IMR-90 (cell line): ENCODE results near the gene TNNI2. TPM values are rescaled to one million over a fixed set of nuclear protein-coding genes. Genes with fewer than 3 reads are reported as not detected.

Experiments
- ATAC-seq: fragments of 200-7000 bp; cut with Tn5 transposase; 2 replicates; pipeline ENCODE4 v1.9.1; 2020; ENCODE audit warnings: low read depth, mild to moderate bottlenecking, moderate library complexity
- BruUV-seq: library from RNA; stranded (reverse); fragments of 400-500 nt; replicated peaks from 2 replicates; lab custom pipeline; 2021; lab: Mats Ljungman, UMichigan
- CTCF ChIA-PET: fragments of 300-600 bp; formaldehyde crosslinking; extraction: SDS; loops from one replicate; lab custom pipeline; 2021; ENCODE audit warnings: antibody characterized with exemption; lab: Yijun Ruan, JAX
- POLR2A ChIA-PET: fragments of 300-600 bp; sonication (Branson Sonifier 250); formaldehyde crosslinking; loops from one replicate; lab custom pipeline; 2022; ENCODE audit warnings: antibody characterized with exemption; ENCODE audit not compliant: unreplicated experiment; lab: Charles Lee
- DNase-seq: peaks from one replicate; pipeline ENCODE4 v3.0.0; 2013
- H2AFZ ChIP-seq: replicated peaks from 2 replicates; pipeline ENCODE3; 2013; ENCODE audit warnings: low read length, mild to moderate bottlenecking; ENCODE audit not compliant: poor library complexity
- H2AK5ac ChIP-seq: 2 replicates; pipeline ENCODE4 v1.6.1; 2013; ENCODE audit warnings: low read depth, low read length, inconsistent platforms
- H2AK9ac ChIP-seq: replicated peaks from 2 replicates; pipeline ENCODE3; 2013; ENCODE audit warnings: mild to moderate bottlenecking, low read depth, low read length, moderate library complexity; ENCODE audit not compliant: poor library complexity
- H2BK120ac ChIP-seq: 2 replicates; pipeline ENCODE4 v1.6.1; 2013; ENCODE audit warnings: low read depth, low read length, inconsistent platforms
- H2BK15ac ChIP-seq: 3 replicates; pipeline ENCODE4 v1.6.1; 2013; ENCODE audit warnings: low read depth, low read length, inconsistent platforms
- H2BK20ac ChIP-seq: 2 replicates; pipeline ENCODE4 v1.6.1; 2013; ENCODE audit warnings: low read depth, mild to moderate bottlenecking, inconsistent platforms, low read length, moderate library complexity
- H2BK5ac ChIP-seq: 2 replicates; pipeline ENCODE4 v1.6.1; 2013; ENCODE audit warnings: mild to moderate bottlenecking, low read depth, low read length, inconsistent platforms; ENCODE audit not compliant: poor library complexity, severe bottlenecking
- H3K14ac ChIP-seq: replicated peaks from 2 replicates; pipeline ENCODE4 v1.6.1; 2013; ENCODE audit warnings: low read depth, low read length, inconsistent platforms
- H3K18ac ChIP-seq: 2 replicates; pipeline ENCODE4 v1.6.1; 2013; ENCODE audit warnings: low read depth, low read length, control low read depth
- H3K23ac ChIP-seq: 2 replicates; pipeline ENCODE4 v1.6.1; 2013; ENCODE audit warnings: low read depth, low read length, inconsistent platforms
- H3K27ac ChIP-seq: 2 replicates; pipeline ENCODE4 v1.5.1; 2013; ENCODE audit warnings: mild to moderate bottlenecking, control low read depth, low read length; ENCODE audit not compliant: insufficient read depth
- H3K27me3 ChIP-seq: 2 replicates; pipeline ENCODE4 v1.6.1; 2013; ENCODE audit warnings: low read length; ENCODE audit not compliant: control insufficient read depth, insufficient read depth
- H3K36me3 ChIP-seq: 2 replicates; pipeline ENCODE4 v1.6.1; 2013; ENCODE audit warnings: low read length, mixed read lengths; ENCODE audit not compliant: control insufficient read depth, insufficient read depth
- H3K4ac ChIP-seq: 2 replicates; pipeline ENCODE4 v1.6.1; 2013; ENCODE audit warnings: low read depth, low read length, inconsistent platforms
- H3K4me1 ChIP-seq: 2 replicates; pipeline ENCODE4 v1.6.1; 2013; ENCODE audit warnings: low read length, mixed read lengths; ENCODE audit not compliant: control insufficient read depth, insufficient read depth
- H3K4me2 ChIP-seq: 2 replicates; pipeline ENCODE4 v1.6.1; 2013; ENCODE audit warnings: low read depth, mild to moderate bottlenecking, control low read depth, low read length, moderate library complexity
- H3K4me3 ChIP-seq: 2 replicates; pipeline ENCODE4 v1.5.1; 2013; ENCODE audit warnings: low read depth, mild to moderate bottlenecking, control low read depth, low read length, moderate library complexity; ENCODE audit not compliant: insufficient read depth
- H3K56ac ChIP-seq: 2 replicates; pipeline ENCODE4 v1.6.1; 2013; ENCODE audit warnings: low read length, inconsistent platforms; ENCODE audit not compliant: insufficient read depth; ENCODE audit errors: extremely low read depth
- H3K79me1 ChIP-seq, 2 experiments: 2 replicates each; pipeline ENCODE4 v1.6.1; 2013; ENCODE audit warnings: low read length in 2 of 2, inconsistent platforms in 1 of 2, low read depth in 1 of 2
- H3K9ac ChIP-seq: 2 replicates; pipeline ENCODE4 v1.6.1; 2013; ENCODE audit warnings: low read depth, low read length, control low read depth
- H3K9me1 ChIP-seq: 2 replicates; pipeline ENCODE4 v1.6.1; 2013; ENCODE audit warnings: low read length, inconsistent platforms; ENCODE audit not compliant: insufficient read depth
- H3K9me3 ChIP-seq: 2 replicates; pipeline ENCODE4 v1.6.1; 2013; ENCODE audit warnings: low read length; ENCODE audit not compliant: control insufficient read depth, insufficient read depth
- H4K20me1 ChIP-seq: 2 replicates; pipeline ENCODE4 v1.6.1; 2013; ENCODE audit warnings: low read length, inconsistent platforms; ENCODE audit not compliant: insufficient read depth
- H4K5ac ChIP-seq: 2 replicates; pipeline ENCODE4 v1.6.1; 2013; ENCODE audit warnings: mild to moderate bottlenecking, low read depth, low read length, control low read depth
- H4K8ac ChIP-seq, 2 experiments: 2 replicates each; pipeline ENCODE4 v1.6.1; 2013; ENCODE audit warnings: low read depth in 2 of 2, low read length in 2 of 2, control low read depth in 1 of 2, inconsistent platforms in 1 of 2
- H4K91ac ChIP-seq: 2 replicates; pipeline ENCODE4 v1.6.1; 2013; ENCODE audit warnings: low read depth, low read length, inconsistent platforms; ENCODE audit not compliant: insufficient read depth
- BHLHE40 ChIP-seq: fragments of 150-350 bp; IDR thresholded peaks from 2 replicates; pipeline ENCODE4 v1.6.1; 2016; ENCODE audit warnings: mild to moderate bottlenecking, low read depth, low read length
- CEBPB ChIP-seq: IDR thresholded peaks from 2 replicates; pipeline ENCODE4 v1.6.1; 2012; ENCODE audit warnings: low read depth, low read length, improper control_type of control experiment
- CHD1 ChIP-seq: IDR thresholded peaks from 2 replicates; pipeline ENCODE4 v1.6.1; 2012; ENCODE audit warnings: low read depth, low read length, improper control_type of control experiment
- CTCF ChIP-seq: conservative IDR thresholded peaks from 2 replicates; pipeline ENCODE4 v1.5.1; 2012; ENCODE audit warnings: mild to moderate bottlenecking, low read depth, low read length, improper control_type of control experiment
- ELK1 ChIP-seq: fragments of 150-350 bp; IDR thresholded peaks from 2 replicates; pipeline ENCODE4 v1.6.1; 2016; ENCODE audit warnings: low read depth, mild to moderate bottlenecking, low read length, moderate library complexity, borderline replicate concordance
- FOS ChIP-seq: fragments of 150-350 bp; IDR thresholded peaks from 2 replicates; pipeline ENCODE4 v1.6.1; 2016; ENCODE audit warnings: low read depth, low read length
- MAFK ChIP-seq: IDR thresholded peaks from 2 replicates; pipeline ENCODE4 v1.6.1; 2012; ENCODE audit warnings: low read depth, low read length, improper control_type of control experiment
- MAZ ChIP-seq: IDR thresholded peaks from 2 replicates; pipeline ENCODE4 v1.6.1; 2012; ENCODE audit warnings: low read depth, mild to moderate bottlenecking, low read length, improper control_type of control experiment, moderate library complexity, borderline replicate concordance
- MXI1 ChIP-seq: IDR thresholded peaks from 2 replicates; pipeline ENCODE4 v1.6.1; 2012; ENCODE audit warnings: low read depth, mild to moderate bottlenecking, low read length, moderate library complexity, borderline replicate concordance
- NFE2L2 ChIP-seq: fragments of 150-350 bp; IDR thresholded peaks from 2 replicates; pipeline ENCODE4 v1.6.1; 2016; ENCODE audit warnings: low read depth, mild to moderate bottlenecking, low read length
- POLR2A ChIP-seq: IDR thresholded peaks from 2 replicates; pipeline ENCODE4 v1.6.1; 2012; ENCODE audit warnings: mild to moderate bottlenecking, low read depth, low read length
- RAD21 ChIP-seq: IDR thresholded peaks from 2 replicates; pipeline ENCODE4 v1.6.1; 2012; ENCODE audit warnings: low read length, improper control_type of control experiment
- RCOR1 ChIP-seq: IDR thresholded peaks from 2 replicates; pipeline ENCODE4 v1.6.1; 2012; ENCODE audit warnings: mild to moderate bottlenecking, low read length, improper control_type of control experiment; ENCODE audit not compliant: insufficient replicate concordance
- RFX5 ChIP-seq: IDR thresholded peaks from 2 replicates; pipeline ENCODE4 v1.8.0; 2012; ENCODE audit warnings: low read depth, mild to moderate bottlenecking, low read length, moderate library complexity
- SMC3 ChIP-seq: fragments of 150-350 bp; IDR thresholded peaks from 2 replicates; pipeline ENCODE4 v1.6.1; 2016; ENCODE audit warnings: low read depth, mild to moderate bottlenecking, antibody characterized with exemption, low read length, moderate library complexity
- USF2 ChIP-seq: fragments of 150-350 bp; IDR thresholded peaks from 2 replicates; pipeline ENCODE4 v1.6.1; 2017; ENCODE audit warnings: mild to moderate bottlenecking, antibody characterized with exemption, low read length, low read depth
- WGBS, 2 experiments: methylation state at CpG; one replicate each; pipeline versions ENCODE4 v1.1.5 to v1.1.7; 2013; ENCODE audit warnings: missing lambda C conversion rate in 2 of 2; ENCODE audit not compliant: insufficient read length in 1 of 2; ENCODE audit errors: extremely low coverage in 2 of 2; 5-methylcytosine and 5-hydroxymethylcytosine counted together
- dilution Hi-C: fragments of 300-500 bp; cut with HindIII; formaldehyde crosslinking; loops from one replicate; pipeline ENCODE4 v1.14.3; 2018; ENCODE audit warnings: low sequenced_read_pairs; ENCODE audit not compliant: unreplicated experiment
- in situ Hi-C: fragments of 300-500 bp; cut with MboI; formaldehyde crosslinking; loops from 3 replicates; pipeline ENCODE4 v1.14.3; 2019; ENCODE audit warnings: low sequenced_read_pairs, inconsistent platforms, mixed read lengths
- intact Hi-C: fragments of 100-400 bp; cut with micrococcal nuclease; formaldehyde crosslinking; loops from 2 replicates; pipeline ENCODE4 v1.10.0; 2022
- polyA plus RNA-seq, 3 experiments: library from polyadenylated mRNA; depleted of rRNA; stranded (reverse); fragments of >200 nt; gene quantifications; 2 replicates each; pipeline ENCODE4 v1.2.3, GENCODE V29; 2012; ENCODE audit warnings: low replicate concordance in 1 of 3
- total RNA-seq: library from RNA; depleted of rRNA; stranded (reverse); fragments of >200 nt; gene quantifications from 2 replicates; pipeline ENCODE4 v1.2.3, GENCODE V29; 2012

The TNNI2 gene
- total and polyA plus RNA-seq, 2 of the 4 experiments (the other 2 are of a cell fraction), result not detected

GRCh38 chr11:1888347-1888753, 49.6 kb downstream of the TNNI2 start:
- no peak overlapping the region for H2AFZ ChIP-seq
- no peak overlapping the region for H2BK5ac ChIP-seq
- H3K4me2 ChIP-seq, result no peak overlapping the region
- no peak overlapping the region for H3K27ac ChIP-seq
- H3K36me3 ChIP-seq, result no peaks in the 10 kb centered on the region
- H3K4me3 ChIP-seq, result no peak overlapping the region
- WGBS, 2 experiments, result 41% methylated on average over 3 of the region's 9 CpGs; no CpG with 5 or more reads in 1 of the 2 experiments
- BruUV-seq, result no TSS peak
- peaks cover 28% of the 10 kb centered on the region for H3K27me3 ChIP-seq
- no peak overlapping the region for H4K8ac ChIP-seq
- ATAC-seq (no peak), DNase-seq (no peak)
- no peak overlapping the region for H3K9ac ChIP-seq
- H3K4me1 ChIP-seq, result no peaks in the 10 kb centered on the region
- in situ Hi-C loops (no loop called here), intact Hi-C loops (no loop called here), dilution Hi-C loops (no loop called here)
- H4K5ac ChIP-seq, result no peak overlapping the region
- no peaks in the 10 kb centered on the region for H3K9me1 ChIP-seq
- no peak overlapping the region for H3K18ac ChIP-seq
- H3K14ac ChIP-seq, result no peak overlapping the region
- no peak overlapping the region for H3K56ac ChIP-seq
- no peak overlapping the region for H2BK15ac ChIP-seq
- ChIA-PET CTCF (no interaction called here), POLR2A (no interaction called here)
- no peaks in the 10 kb centered on the region for H3K9me3 ChIP-seq
- H4K91ac ChIP-seq, result no peak overlapping the region
- H2AK5ac ChIP-seq, result no peak overlapping the region
- no peak overlapping the region for H3K4ac ChIP-seq
- no peaks in the 10 kb centered on the region for H3K79me1 ChIP-seq
- H2BK20ac ChIP-seq, result no peak overlapping the region
- no peak overlapping the region for H2BK120ac ChIP-seq
- TF ChIP-seq MAFK (no peak), CEBPB (no peak), NFE2L2 (no peak), BHLHE40 (no peak), USF2 (no peak), MAZ (no peak), POLR2A (no peak), ELK1 (no peak), FOS (no peak), CHD1 (no peak), RFX5 (no peak), CTCF (no peak), MXI1 (no peak), RAD21 (no peak), SMC3 (no peak), RCOR1 (no peak)
- H3K23ac ChIP-seq, result no peak overlapping the region
- no peak overlapping the region for H2AK9ac ChIP-seq
- H4K20me1 ChIP-seq, result no peaks in the 10 kb centered on the region
